ENCODE results near the gene IL1RL2. TPM values are rescaled to one million over a fixed set of nuclear protein-coding genes. Genes with fewer than 3 reads are reported as not detected.

The IL1RL2 gene
- total RNA-seq, 1 experiment from 2014 or later: not detected

Other genes with a start within 250 kb of the IL1RL2 start
- gene IL1R2, start 195.1 kb upstream of the IL1RL2 start, total RNA-seq (2014; rRNA removed; shearing (Covaris generic)): 0.57 and 0.59 TPM in 2 replicates
- gene IL1R1, start 44.3 kb upstream of the IL1RL2 start, total RNA-seq (2014; rRNA removed; shearing (Covaris generic)): 0.40 and 0.43 TPM in 2 replicates
- not detected in 2 replicates for gene IL1RL1, start 124.5 kb downstream of the IL1RL2 start, total RNA-seq (2014; rRNA removed; shearing (Covaris generic))
- gene IL18R1, start 168.8 kb downstream of the IL1RL2 start, total RNA-seq (2014; rRNA removed; shearing (Covaris generic)): 0.51 and 0.80 TPM in 2 replicates
- not detected in 2 replicates for gene IL18RAP, start 236.1 kb downstream of the IL1RL2 start, total RNA-seq (2014; rRNA removed; shearing (Covaris generic))

All from HT1080 (cell line).